Stimulated activated CD8-positive, alpha-beta memory T cell treated with anti-CD3 and anti-CD28 coated beads, Interleukin-12 subunit alpha, Interleukin-12 subunit beta, amount 100 ng/mL, for 24 hours (primary cell): ENCODE results near the gene ESRRG.

ENCODE experiments used
- DNase-seq: peaks from one replicate; pipeline ENCODE4 v3.0.0-alpha.2; 2020; ENCODE audit errors: extremely low read depth

The ESRRG gene

GRCh38 chr1:216502528-216503162 is 220.6 kb downstream of the ESRRG start:
- DNase-seq, result no peak

GRCh38 chr1:216500273-216500967 is 222.8 kb downstream of the ESRRG start:
- DNase-seq, result no peak

DNA sequence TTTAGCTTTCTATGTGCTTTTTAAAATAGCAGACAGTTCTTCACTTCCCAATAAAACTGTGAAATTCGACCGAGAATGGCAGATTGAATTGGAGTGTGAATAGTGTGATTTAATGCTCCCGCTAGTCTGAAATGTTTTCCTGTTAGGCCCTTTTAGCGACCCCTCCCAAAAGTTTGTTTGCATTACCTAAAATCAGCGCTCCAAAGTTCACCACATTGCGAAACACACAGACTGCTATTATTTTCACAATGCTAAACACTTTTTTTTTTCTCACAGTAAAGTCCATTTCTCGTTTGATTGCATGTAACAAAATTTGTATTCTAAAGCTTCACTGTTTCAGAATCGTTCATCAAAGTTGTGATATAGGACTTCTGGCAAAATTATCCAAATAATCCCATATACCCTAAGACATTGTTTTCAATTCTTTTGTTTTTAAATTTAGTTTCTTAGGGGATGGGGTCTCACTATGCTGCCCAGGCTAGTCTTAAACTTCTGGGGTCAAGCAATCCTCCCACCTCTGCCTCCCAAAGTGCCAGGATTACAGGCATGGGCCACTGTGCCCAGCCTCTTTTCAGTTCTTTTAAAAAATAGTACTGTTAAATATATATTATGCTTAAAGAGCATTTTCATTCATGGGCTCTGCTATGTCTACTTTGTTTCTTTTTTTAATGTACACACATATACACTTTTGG is 223.5 kb downstream of the ESRRG start:
- no peak for DNase-seq

- DNase-seq, result no peak
Observed at GRCh38 chr1:216498277-216498676, 225.0 kb downstream of the ESRRG start.

- DNase-seq, result no peak
Observed at GRCh38 chr1:216485042-216485441, 238.2 kb downstream of the ESRRG start.

DNA sequence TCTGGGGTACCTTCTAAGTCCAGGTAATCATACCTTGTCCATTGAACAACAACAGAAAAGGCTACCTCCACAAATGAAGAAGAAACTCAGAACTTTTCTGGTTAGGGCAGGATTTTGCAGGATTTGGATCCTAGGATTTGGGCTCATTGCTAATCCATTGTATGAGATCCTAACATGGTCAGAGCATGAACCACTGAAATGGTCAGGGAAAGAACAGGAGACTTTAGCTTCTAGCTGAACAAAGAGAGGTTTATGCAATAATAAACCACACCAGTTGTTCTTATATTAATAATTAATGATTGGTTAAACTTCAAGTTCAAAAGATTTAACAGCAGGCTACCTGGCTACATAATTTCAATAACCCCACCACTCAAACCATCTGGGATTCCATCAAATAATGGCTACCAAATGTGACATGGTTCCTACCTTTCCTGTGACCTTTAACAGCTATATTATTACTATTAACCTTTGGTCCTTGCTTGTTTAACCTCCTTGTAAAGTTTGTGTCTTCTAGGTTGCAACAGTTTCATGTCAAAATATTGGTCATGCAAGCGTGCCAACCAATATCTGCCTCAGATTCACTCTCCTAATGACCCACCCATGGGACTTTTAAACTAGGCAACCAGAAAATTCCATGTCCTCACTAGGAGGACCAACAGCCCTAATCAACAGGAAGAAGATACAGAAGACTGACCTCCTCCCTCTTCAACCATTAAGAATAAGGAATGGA is 239.4 kb downstream of the ESRRG start:
- DNase-seq, result no peak

GRCh38 chr1:216482620-216483019 is 240.6 kb downstream of the ESRRG start:
- DNase-seq, result no peak

- DNase-seq, result no peak
Observed at GRCh38 chr1:216478238-216478637, 245.0 kb downstream of the ESRRG start.

- DNase-seq, result no peak
Observed at GRCh38 chr1:216476341-216476740, 246.9 kb downstream of the ESRRG start.

DNA sequence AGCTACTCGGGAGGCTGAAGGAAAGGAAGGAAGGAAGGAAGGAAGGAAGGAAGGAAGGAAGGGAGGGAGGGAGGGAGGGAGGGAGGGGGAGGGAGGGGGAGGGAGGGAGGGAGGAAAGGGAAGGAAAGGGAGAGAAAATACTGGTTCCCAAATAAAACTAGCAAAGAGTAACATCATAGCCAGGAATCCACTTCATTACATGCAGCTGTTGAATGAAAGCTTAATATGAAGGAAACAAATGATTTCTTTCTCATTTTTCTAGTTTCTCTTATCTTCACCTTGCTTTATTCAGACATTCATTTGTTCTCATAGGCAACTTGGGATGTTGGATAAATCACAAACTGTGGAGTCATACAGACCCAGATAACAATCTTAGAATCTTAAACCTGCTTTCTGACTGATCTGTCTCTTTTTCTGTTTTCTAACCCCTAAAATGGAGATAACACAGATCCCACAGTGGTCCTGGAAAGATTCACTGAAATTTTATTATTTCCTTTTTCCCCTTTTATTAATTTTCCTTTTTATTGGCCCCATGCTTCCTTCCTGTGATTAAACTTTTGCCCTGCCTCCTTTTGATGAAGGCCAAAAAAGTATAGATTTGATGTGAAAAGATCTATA is 247.5 kb downstream of the ESRRG start:
- DNase-seq, result no peak

GRCh38 chr1:216466162-216466801 is 256.9 kb downstream of the ESRRG start:
- DNase-seq, result no peak

DNA sequence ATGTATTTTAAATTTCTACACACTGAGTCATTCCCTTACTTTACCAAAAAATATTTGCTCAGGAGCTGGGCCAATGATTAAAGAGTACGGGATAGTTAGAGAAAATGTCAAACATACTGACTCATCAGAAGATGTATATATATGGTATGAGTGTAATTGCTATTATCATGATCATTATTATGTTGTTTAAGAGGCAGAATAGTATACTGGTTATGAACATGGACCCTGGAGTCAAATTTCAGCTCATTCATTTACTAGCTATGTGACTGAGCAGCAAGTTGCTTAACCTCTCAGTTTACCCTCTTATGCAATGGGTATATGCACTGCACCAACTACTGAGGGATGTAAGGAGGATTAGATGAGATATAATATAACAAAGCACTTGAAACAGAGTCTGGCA is 258.7 kb downstream of the ESRRG start:
- no peak for DNase-seq

- no peak for DNase-seq
Observed at GRCh38 chr1:216462066-216462775, 261.0 kb downstream of the ESRRG start.

DNA sequence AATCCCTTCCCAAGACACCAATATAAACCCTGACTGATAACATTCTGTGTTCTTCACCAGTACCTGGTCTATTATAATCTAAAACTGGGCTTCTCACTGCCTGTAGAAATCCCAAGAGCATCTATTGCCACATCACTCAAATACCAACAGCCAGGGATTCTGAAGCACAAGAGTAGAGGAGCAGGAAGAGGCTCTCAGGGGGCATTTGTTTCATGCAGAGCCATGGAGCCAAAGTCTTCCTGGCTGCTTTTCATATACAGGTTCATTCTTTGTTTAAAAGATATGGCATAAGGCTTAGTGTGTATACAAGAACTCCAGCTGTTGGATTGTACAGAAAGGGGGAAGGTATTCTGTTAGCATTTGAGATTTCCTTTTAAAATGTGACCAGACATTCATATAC is 261.8 kb downstream of the ESRRG start:
- no peak for DNase-seq

DNA sequence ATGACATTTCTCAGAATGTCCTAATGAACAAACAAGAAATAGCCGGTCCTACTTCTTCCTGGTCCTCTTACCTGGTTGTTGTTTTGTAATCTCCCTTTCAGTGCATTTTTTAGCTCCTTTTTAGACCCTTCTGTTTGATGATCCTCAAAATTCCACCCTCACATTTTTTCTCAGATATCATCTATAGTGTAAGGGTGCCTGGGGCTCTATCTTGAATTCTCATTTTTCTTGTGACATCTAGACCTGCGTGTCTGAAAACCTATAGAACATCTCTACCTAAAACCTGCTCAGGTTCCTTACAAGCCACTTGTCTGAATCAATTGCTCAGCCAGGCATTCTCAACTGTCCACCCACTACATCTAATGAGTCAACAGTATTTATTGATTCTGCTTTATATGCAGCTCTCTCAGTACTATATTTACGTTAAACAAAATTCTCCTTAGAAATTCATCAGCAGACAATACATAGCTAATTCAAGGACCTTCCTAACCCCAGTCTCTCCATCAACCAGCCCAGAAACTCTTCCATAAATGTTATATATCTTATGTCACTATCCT is 263.5 kb downstream of the ESRRG start:
- DNase-seq, result no peak

- DNase-seq, result no peak
Observed at GRCh38 chr1:216458812-216459211, 264.4 kb downstream of the ESRRG start.

DNA sequence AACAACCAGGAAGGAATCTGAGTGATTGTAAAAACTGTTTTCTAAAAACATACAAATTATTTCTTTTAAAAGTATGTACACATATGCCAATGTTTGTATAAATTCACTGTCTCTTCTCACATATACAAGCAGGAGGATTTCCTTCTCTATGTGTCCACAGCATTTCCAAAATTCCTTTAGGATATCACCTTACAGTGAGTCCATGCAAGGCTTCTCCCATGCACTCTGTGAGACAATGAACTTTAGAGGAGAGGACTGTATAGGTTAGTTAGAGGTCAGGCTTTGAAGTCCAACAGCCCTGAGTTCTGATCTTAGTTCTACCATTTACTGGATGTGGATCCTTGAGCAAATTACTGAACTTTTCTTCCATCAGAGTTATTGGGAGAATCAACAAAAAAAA is 265.9 kb downstream of the ESRRG start:
- no peak for DNase-seq

DNA sequence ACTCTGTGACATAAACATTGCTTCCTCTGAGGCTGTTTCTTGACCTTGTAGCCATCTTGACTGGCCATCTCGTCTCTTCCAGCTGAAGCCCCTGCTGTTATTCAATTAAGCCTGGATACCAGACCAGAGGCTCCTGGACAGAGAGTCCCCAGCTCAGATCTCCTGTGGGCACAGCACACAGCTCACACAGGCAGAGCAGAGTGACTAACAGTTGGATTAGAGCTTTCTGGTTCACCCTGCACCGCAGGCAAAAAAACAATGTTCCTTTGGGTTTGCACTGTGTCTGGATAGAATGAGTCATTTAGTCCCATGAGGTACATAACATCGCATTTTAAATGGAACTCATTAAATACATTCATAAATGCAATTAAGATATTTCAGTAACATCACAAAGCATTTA is 266.5 kb downstream of the ESRRG start:
- no peak for DNase-seq

- no peak for DNase-seq
Observed at GRCh38 chr1:216453777-216454176, 269.5 kb downstream of the ESRRG start.
